ENCODE data around the gene PLEKHH1. TPM values are rescaled to one million over a fixed set of nuclear protein-coding genes. Genes with fewer than 3 reads are reported as not detected.

PLEKHH1 gene
- total RNA-seq, 1 experiment from 2014 or later, result 35.3 TPM

- H3K9ac ChIP-seq (ENCODE audit: extremely low read depth, insufficient read length, low read length), result no peak overlapping the region
- no peak overlapping the region for H2BK20ac ChIP-seq (ENCODE audit: low read depth, low read length, poor library complexity, severe bottlenecking)
- no peak overlapping the region for H3T11ph ChIP-seq (ENCODE audit: low read length)
- no peaks in the 10 kb centered on the region for H3K79me2 ChIP-seq (ENCODE audit: insufficient read depth, low read length)
- H4K91ac ChIP-seq (ENCODE audit: insufficient read length, low read depth, low read length), result no peak overlapping the region
- H3K27ac Mint-ChIP-seq, result no peak overlapping the region
- no peak overlapping the region for H4K5ac ChIP-seq (ENCODE audit: insufficient read length, low read depth, low read length)
- no peak overlapping the region for H3K4ac ChIP-seq (ENCODE audit: low read depth, low read length)
- no peak overlapping the region for H3K56ac ChIP-seq (ENCODE audit: insufficient read length, low read depth, low read length)
- H3K23me2 ChIP-seq (ENCODE audit: insufficient read length, low read depth, low read length, poor library complexity, severe bottlenecking), result no peaks in the 10 kb centered on the region
- H2BK120ac ChIP-seq (ENCODE audit: low read depth, low read length, poor library complexity, severe bottlenecking), result no peak overlapping the region
- no peak overlapping the region for H3K14ac ChIP-seq (ENCODE audit: insufficient read depth, low read length)
- H2BK12ac ChIP-seq (ENCODE audit: insufficient read length, low read depth, low read length), result no peak overlapping the region
- H3K23ac ChIP-seq (ENCODE audit: insufficient read length, low read depth, low read length), result no peak overlapping the region
- H4K8ac ChIP-seq (replicated peaks; ENCODE audit: insufficient read length, low read depth, low read length), result no peak overlapping the region
- no CpG with 5 or more reads among the region's 3 CpGs for WGBS (ENCODE audit: extremely low coverage, insufficient read length, low lambda C conversion rate)
- H3K18ac ChIP-seq (ENCODE audit: insufficient read length, low read depth, low read length), result no peak overlapping the region
- no peaks in the 10 kb centered on the region for H3K4me1 Mint-ChIP-seq
- no peak overlapping the region for H2BK15ac ChIP-seq (ENCODE audit: low read depth, low read length)
- no peaks in the 10 kb centered on the region for H3K27me3 ChIP-seq (ENCODE audit: insufficient read depth, low read length)
- TF ChIP-seq, protein P1, sequence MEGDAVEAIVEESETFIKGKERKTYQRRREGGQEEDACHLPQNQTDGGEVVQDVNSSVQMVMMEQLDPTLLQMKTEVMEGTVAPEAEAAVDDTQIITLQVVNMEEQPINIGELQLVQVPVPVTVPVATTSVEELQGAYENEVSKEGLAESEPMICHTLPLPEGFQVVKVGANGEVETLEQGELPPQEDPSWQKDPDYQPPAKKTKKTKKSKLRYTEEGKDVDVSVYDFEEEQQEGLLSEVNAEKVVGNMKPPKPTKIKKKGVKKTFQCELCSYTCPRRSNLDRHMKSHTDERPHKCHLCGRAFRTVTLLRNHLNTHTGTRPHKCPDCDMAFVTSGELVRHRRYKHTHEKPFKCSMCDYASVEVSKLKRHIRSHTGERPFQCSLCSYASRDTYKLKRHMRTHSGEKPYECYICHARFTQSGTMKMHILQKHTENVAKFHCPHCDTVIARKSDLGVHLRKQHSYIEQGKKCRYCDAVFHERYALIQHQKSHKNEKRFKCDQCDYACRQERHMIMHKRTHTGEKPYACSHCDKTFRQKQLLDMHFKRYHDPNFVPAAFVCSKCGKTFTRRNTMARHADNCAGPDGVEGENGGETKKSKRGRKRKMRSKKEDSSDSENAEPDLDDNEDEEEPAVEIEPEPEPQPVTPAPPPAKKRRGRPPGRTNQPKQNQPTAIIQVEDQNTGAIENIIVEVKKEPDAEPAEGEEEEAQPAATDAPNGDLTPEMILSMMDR (conservative IDR thresholded peaks at IDR 0.05), result no peak
- no peak overlapping the region for H2BK5ac ChIP-seq (ENCODE audit: insufficient read length, low read length)
- H3K4me3 Mint-ChIP-seq, result no peak overlapping the region
- no peak overlapping the region for H3K27ac ChIP-seq (ENCODE audit: insufficient read length, low read depth, low read length)
- peaks cover 5 to 7% (median 6%) of the 10 kb centered on the region in 3 experiments; a peak in 5 of 7 replicates for H3K36me3 Mint-ChIP-seq (ENCODE audit: insufficient read depth in 1 of 3, low read depth in 3 of 3)
- no peak overlapping the region for H3K4me2 ChIP-seq (ENCODE audit: insufficient read depth, insufficient read length, low read length)
- H3K79me1 ChIP-seq (ENCODE audit: insufficient read depth, low read depth, low read length, poor library complexity, severe bottlenecking), result no peaks in the 10 kb centered on the region
- no peaks in the 10 kb centered on the region for H3K9me3 ChIP-seq (ENCODE audit: control insufficient read depth, low read depth, low read length)
- no peak overlapping the region for H2AFZ ChIP-seq (ENCODE audit: low read length)
- H3K9me3 Mint-ChIP-seq, result no peaks in the 10 kb centered on the region
- no peaks in the 10 kb centered on the region for H4K20me1 ChIP-seq (ENCODE audit: control insufficient read depth, insufficient read depth, insufficient read length)
- H3K27me3 Mint-ChIP-seq (ENCODE audit: low read depth), result no peaks in the 10 kb centered on the region
- no peak for DNase-seq
- no peak overlapping the region for H2AK5ac ChIP-seq (ENCODE audit: insufficient read length, low read length)
- H3K4me1 ChIP-seq (ENCODE audit: insufficient read depth, low read length), result no peaks in the 10 kb centered on the region
Observed at GRCh38 chr14:67636361-67636919, 103.3 kb downstream of the PLEKHH1 start.

All from H9 (cell line).